Measurements from ENCODE around the gene FOXA3.

The FOXA3 gene

DNA sequence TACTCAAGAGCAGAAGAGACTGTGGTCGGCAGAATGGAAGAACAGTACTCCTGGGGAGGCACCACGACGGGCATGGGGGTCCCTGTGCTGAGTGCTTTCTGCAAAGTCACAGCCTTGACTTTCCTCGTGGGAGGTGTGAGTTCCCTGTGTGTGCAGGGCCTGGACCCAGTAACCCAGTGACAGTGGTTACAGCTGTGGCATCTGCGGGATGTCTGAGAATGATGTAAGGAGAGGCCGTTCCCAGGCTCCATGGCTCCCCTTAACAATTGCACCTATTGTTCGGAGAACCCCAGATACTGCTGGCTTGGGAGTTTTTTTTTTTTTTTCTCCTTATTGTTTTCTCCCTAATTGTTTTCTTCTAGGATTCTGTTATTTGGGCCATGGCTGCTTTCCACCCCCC, 55.6 kb downstream of the FOXA3 start:
- no peak for DNase-seq (ENCODE audit: low read depth in 2 of 2)

DNA sequence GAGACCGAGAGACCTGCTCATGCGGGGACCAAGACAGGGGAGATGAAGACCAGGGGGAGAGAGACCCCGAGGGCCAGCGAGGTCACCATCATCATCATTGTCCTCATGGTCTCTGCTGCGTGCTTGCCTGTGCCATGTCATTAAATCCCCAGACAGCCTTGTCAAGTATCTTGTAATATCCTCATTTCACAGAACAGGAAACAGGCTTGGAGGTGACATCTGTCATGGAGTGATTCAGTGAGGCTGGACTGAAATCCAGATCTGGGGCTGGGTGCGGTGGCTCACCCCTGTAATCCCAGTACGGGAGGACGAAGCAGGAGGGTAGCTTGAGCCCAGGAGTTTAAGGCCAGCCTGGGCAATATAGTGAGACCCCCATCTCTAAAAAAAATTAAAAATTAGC, 56.3 kb downstream of the FOXA3 start:
- no peak for DNase-seq (ENCODE audit: low read depth in 2 of 2)

DNA sequence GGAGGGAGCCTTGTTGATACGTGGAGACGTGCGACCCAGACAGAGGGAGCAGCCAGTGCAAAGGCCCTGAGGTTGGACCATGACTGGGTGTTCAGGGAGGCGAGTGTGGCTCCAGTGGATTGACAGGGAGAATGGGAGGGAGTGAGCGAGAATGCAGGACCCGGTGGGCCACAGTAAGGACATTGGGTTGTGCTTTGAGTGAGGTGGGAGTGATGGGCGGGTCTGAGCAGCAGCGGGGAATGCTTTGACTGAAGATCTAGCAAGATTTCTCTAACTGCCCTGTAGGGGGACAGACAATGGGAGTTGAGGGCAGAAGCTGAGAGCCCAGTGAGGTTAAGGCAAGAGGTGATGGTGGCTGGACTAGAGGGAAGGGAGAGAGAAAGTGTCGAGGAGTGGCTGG, 58.2 kb downstream of the FOXA3 start:
- no peak for DNase-seq (ENCODE audit: low read depth in 2 of 2)
